ENCODE results near the gene GP9. TPM values are rescaled to one million over a fixed set of nuclear protein-coding genes. Genes with fewer than 3 reads are reported as not detected.

Gene GP9
- total and polyA plus RNA-seq, 4 donors, result 0.16 to 12.0 TPM; not detected in 2

DNA sequence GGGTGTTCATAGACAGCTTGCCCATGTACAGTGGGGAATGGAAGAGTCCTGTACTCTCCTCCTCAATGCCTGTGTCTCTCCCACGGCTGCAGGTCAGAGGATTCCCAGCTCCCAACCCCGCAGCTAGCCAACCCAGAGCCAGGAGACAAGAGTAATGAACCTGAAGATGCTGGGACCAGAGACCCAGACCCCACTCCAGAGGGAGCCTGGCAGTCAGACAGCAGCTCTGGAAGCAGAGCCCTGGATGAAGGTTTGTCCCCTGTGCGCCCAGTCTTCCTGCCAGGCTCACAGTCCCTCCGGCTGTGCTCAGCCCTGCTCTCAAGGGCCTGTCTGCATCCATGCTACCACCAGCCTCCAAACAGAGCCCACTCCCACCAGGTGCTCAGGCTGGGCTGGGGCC lies 30.0 kb upstream of the GP9 start:
- H3K9ac ChIP-seq (ENCODE audit: low read depth in 1 of 2, low read length in 2 of 2), result no peak overlapping the region
- H3K27me3 ChIP-seq (ENCODE audit: control insufficient read depth in 4 of 4, insufficient read depth in 4 of 4, low read length in 3 of 4), result no peaks in the 10 kb centered on the region
- WGBS, result 97% methylated on average over 4 of the region's 4 CpGs
- no peak for TF ChIP-seq RAD21 (IDR thresholded peaks at IDR 0.05)
- TF ChIP-seq, protein P1, sequence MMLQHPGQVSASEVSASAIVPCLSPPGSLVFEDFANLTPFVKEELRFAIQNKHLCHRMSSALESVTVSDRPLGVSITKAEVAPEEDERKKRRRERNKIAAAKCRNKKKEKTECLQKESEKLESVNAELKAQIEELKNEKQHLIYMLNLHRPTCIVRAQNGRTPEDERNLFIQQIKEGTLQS (IDR thresholded peaks at IDR 0.05), result no peak
- no peak for TF ChIP-seq HNF4G (IDR thresholded peaks at IDR 0.05)
- H3K27ac ChIP-seq (ENCODE audit: low read depth in 1 of 2, low read length in 2 of 2), result no peak overlapping the region
- H3K4me3 ChIP-seq (ENCODE audit: low read depth in 1 of 3, low read length in 3 of 3), result no peak overlapping the region
- peaks cover 3 to 12% (median 5%) of the 10 kb centered on the region in 4 donors for H3K4me1 ChIP-seq (ENCODE audit: control insufficient read depth in 4 of 4, insufficient read depth in 4 of 4, low read length in 3 of 4)
- DNase-seq (ENCODE audit: low spot score), result no peak
- no peaks in the 10 kb centered on the region for H3K36me3 ChIP-seq (ENCODE audit: control insufficient read depth in 4 of 4, insufficient read depth in 3 of 4, low read depth in 1 of 4, low read length in 3 of 4)
- H3K9me3 ChIP-seq (ENCODE audit: control insufficient read depth in 4 of 4, low read length in 3 of 4), result peaks cover 0 to 6% (median 0%) of the 10 kb centered on the region in 4 donors

DNA sequence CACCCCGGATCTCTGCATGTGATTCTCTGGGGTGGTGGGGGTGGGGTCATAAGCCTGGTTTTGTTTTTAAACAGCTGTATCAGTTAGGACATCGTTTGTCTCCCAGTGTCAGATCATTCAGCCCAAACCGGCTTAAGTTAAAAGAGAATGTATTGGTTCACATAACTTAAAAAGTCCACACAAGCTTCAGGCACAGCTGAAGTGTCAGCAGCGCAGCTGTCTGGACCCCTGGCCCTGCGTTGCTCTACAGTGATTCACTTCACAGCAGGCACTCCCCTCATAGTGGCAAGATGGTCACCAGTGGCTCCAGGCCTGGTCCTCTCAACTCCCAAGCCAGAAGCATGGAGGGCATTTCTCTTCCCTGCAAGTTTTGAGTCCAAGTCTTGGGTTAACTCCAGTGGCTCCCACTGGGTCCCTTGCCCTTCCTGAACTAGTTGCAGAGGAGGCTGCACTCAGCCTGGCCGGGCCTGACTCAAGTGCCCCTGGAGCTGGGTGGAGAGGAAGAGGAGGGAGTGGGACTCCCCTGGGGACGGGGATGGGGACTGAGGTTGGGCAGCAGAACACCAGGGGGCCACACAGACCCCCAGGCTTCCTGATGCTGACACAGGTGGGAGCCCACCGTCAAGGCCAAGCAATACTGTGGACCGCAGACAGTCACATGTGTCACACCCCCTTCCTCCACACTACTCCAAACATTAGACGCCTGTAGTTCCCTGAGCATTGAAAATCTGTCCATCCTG lies 28.9 kb upstream of the GP9 start:
- no peak overlapping the region for H3K9ac ChIP-seq (ENCODE audit: low read depth in 1 of 2, low read length in 2 of 2)
- H3K27ac ChIP-seq (ENCODE audit: low read depth in 1 of 2, low read length in 2 of 2), result no peak overlapping the region
- no peaks in the 10 kb centered on the region for H3K36me3 ChIP-seq (ENCODE audit: control insufficient read depth in 4 of 4, insufficient read depth in 3 of 4, low read depth in 1 of 4, low read length in 3 of 4)
- peaks cover 3 to 13% (median 5%) of the 10 kb centered on the region in 4 donors for H3K4me1 ChIP-seq (ENCODE audit: control insufficient read depth in 4 of 4, insufficient read depth in 4 of 4, low read length in 3 of 4)
- H3K4me3 ChIP-seq (ENCODE audit: low read depth in 1 of 3, low read length in 3 of 3), result no peak overlapping the region
- H3K9me3 ChIP-seq (ENCODE audit: control insufficient read depth in 4 of 4, low read length in 3 of 4), result peaks cover 0 to 6% (median 0%) of the 10 kb centered on the region in 4 donors
- no peak for DNase-seq (ENCODE audit: low spot score)
- H3K27me3 ChIP-seq (ENCODE audit: control insufficient read depth in 4 of 4, insufficient read depth in 4 of 4, low read length in 3 of 4), result no peaks in the 10 kb centered on the region
- 93% methylated on average over 10 of the region's 10 CpGs for WGBS
- TF ChIP-seq, protein P2, sequence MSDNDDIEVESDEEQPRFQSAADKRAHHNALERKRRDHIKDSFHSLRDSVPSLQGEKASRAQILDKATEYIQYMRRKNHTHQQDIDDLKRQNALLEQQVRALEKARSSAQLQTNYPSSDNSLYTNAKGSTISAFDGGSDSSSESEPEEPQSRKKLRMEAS (IDR thresholded peaks at IDR 0.05), result no peak
- TF ChIP-seq HNF4G (IDR thresholded peaks at IDR 0.05), result no peak
- TF ChIP-seq, protein P1 (IDR thresholded peaks at IDR 0.05), result no peak
- TF ChIP-seq YY1 (IDR thresholded peaks at IDR 0.05), result no peak
- no peak for TF ChIP-seq GABPA (IDR thresholded peaks at IDR 0.05 in 1 of 2, conservative IDR thresholded peaks at IDR 0.05 in 1 of 2)
- no peak for TF ChIP-seq EGR1 (IDR thresholded peaks at IDR 0.05; ENCODE audit: low read depth in 2 of 2)
- TF ChIP-seq FOXA1 (IDR thresholded peaks at IDR 0.05), result no peak
- no peak for TF ChIP-seq RAD21 (IDR thresholded peaks at IDR 0.05)
- TF ChIP-seq, protein P3, sequence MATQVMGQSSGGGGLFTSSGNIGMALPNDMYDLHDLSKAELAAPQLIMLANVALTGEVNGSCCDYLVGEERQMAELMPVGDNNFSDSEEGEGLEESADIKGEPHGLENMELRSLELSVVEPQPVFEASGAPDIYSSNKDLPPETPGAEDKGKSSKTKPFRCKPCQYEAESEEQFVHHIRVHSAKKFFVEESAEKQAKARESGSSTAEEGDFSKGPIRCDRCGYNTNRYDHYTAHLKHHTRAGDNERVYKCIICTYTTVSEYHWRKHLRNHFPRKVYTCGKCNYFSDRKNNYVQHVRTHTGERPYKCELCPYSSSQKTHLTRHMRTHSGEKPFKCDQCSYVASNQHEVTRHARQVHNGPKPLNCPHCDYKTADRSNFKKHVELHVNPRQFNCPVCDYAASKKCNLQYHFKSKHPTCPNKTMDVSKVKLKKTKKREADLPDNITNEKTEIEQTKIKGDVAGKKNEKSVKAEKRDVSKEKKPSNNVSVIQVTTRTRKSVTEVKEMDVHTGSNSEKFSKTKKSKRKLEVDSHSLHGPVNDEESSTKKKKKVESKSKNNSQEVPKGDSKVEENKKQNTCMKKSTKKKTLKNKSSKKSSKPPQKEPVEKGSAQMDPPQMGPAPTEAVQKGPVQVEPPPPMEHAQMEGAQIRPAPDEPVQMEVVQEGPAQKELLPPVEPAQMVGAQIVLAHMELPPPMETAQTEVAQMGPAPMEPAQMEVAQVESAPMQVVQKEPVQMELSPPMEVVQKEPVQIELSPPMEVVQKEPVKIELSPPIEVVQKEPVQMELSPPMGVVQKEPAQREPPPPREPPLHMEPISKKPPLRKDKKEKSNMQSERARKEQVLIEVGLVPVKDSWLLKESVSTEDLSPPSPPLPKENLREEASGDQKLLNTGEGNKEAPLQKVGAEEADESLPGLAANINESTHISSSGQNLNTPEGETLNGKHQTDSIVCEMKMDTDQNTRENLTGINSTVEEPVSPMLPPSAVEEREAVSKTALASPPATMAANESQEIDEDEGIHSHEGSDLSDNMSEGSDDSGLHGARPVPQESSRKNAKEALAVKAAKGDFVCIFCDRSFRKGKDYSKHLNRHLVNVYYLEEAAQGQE (IDR thresholded peaks at IDR 0.05), result no peak
- no peak for TF ChIP-seq HNF4A (conservative IDR thresholded peaks at IDR 0.05)
- TF ChIP-seq TAF1 (conservative IDR thresholded peaks at IDR 0.05), result no peak
- TF ChIP-seq, protein P4, sequence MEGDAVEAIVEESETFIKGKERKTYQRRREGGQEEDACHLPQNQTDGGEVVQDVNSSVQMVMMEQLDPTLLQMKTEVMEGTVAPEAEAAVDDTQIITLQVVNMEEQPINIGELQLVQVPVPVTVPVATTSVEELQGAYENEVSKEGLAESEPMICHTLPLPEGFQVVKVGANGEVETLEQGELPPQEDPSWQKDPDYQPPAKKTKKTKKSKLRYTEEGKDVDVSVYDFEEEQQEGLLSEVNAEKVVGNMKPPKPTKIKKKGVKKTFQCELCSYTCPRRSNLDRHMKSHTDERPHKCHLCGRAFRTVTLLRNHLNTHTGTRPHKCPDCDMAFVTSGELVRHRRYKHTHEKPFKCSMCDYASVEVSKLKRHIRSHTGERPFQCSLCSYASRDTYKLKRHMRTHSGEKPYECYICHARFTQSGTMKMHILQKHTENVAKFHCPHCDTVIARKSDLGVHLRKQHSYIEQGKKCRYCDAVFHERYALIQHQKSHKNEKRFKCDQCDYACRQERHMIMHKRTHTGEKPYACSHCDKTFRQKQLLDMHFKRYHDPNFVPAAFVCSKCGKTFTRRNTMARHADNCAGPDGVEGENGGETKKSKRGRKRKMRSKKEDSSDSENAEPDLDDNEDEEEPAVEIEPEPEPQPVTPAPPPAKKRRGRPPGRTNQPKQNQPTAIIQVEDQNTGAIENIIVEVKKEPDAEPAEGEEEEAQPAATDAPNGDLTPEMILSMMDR (IDR thresholded peaks at IDR 0.05; ENCODE audit: low read depth, low read length, missing input control), result no peak
- TF ChIP-seq, protein P5, sequence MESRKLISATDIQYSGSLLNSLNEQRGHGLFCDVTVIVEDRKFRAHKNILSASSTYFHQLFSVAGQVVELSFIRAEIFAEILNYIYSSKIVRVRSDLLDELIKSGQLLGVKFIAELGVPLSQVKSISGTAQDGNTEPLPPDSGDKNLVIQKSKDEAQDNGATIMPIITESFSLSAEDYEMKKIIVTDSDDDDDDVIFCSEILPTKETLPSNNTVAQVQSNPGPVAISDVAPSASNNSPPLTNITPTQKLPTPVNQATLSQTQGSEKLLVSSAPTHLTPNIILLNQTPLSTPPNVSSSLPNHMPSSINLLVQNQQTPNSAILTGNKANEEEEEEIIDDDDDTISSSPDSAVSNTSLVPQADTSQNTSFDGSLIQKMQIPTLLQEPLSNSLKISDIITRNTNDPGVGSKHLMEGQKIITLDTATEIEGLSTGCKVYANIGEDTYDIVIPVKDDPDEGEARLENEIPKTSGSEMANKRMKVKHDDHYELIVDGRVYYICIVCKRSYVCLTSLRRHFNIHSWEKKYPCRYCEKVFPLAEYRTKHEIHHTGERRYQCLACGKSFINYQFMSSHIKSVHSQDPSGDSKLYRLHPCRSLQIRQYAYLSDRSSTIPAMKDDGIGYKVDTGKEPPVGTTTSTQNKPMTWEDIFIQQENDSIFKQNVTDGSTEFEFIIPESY (IDR thresholded peaks at IDR 0.05), result no peak
- TF ChIP-seq FOXA2 (IDR thresholded peaks at IDR 0.05), result no peak

Measured in liver (tissue), 9 donors.